Calu3 (cell line): ENCODE measurements around the gene STK39. TPM values are rescaled to one million over a fixed set of nuclear protein-coding genes. Genes with fewer than 3 reads are reported as not detected.

Source experiments
- BruUV-seq: library from RNA; stranded (reverse); fragments of 400-500 nt; replicated peaks from 2 replicates; lab custom pipeline; 2021; lab: Mats Ljungman, UMichigan
- CTCF ChIA-PET: fragments of 300-600 bp; sonication (Branson Sonifier 250); formaldehyde crosslinking; loops from one replicate; lab custom pipeline; 2022; ENCODE audit warnings: antibody characterized with exemption; lab: Charles Lee
- DNase-seq: peaks from one replicate; pipeline ENCODE4 v3.0.0; 2022
- H3K27ac Mint-ChIP-seq: one replicate; pipeline ENCODE4 v1.8.0; 2022; ENCODE audit warnings: mixed read lengths; ENCODE audit not compliant: unreplicated experiment
- H3K27me3 Mint-ChIP-seq: one replicate; pipeline ENCODE4 v1.8.0; 2022; ENCODE audit warnings: mixed read lengths; ENCODE audit not compliant: unreplicated experiment
- H3K36me3 Mint-ChIP-seq: one replicate; pipeline ENCODE4 v1.8.0; 2022; ENCODE audit warnings: mild to moderate bottlenecking, moderate library complexity, mixed read lengths; ENCODE audit not compliant: insufficient read depth, unreplicated experiment
- H3K4me1 Mint-ChIP-seq: one replicate; pipeline ENCODE4 v1.8.0; 2022; ENCODE audit warnings: mild to moderate bottlenecking, low read depth, mixed read lengths; ENCODE audit not compliant: unreplicated experiment
- H3K4me3 Mint-ChIP-seq: one replicate; pipeline ENCODE4 v1.8.0; 2022; ENCODE audit warnings: mild to moderate bottlenecking, low read depth, moderate library complexity, mixed read lengths; ENCODE audit not compliant: unreplicated experiment
- H3K9me3 Mint-ChIP-seq: one replicate; pipeline ENCODE4 v1.8.0; 2022; ENCODE audit warnings: low read depth, mixed read lengths; ENCODE audit not compliant: unreplicated experiment
- intact Hi-C: fragments of 100-400 bp; cut with micrococcal nuclease; formaldehyde crosslinking; loops from one replicate; pipeline ENCODE4 v1.10.0; 2022; ENCODE audit not compliant: unreplicated experiment
- total RNA-seq: library from RNA; stranded (reverse); gene quantifications from 2 replicates; pipeline ENCODE4 v1.2.3, GENCODE V29; 2022
- TF ChIP-seq, protein P1 (sequence below): fragments of 200-600 bp; IDR thresholded peaks from one replicate; pipeline ENCODE4 v1.8.0; 2022; ENCODE audit warnings: antibody characterized with exemption; ENCODE audit not compliant: unreplicated experiment

STK39 gene
- total RNA-seq, 1 experiment from 2014 or later, result 110 TPM

DNA sequence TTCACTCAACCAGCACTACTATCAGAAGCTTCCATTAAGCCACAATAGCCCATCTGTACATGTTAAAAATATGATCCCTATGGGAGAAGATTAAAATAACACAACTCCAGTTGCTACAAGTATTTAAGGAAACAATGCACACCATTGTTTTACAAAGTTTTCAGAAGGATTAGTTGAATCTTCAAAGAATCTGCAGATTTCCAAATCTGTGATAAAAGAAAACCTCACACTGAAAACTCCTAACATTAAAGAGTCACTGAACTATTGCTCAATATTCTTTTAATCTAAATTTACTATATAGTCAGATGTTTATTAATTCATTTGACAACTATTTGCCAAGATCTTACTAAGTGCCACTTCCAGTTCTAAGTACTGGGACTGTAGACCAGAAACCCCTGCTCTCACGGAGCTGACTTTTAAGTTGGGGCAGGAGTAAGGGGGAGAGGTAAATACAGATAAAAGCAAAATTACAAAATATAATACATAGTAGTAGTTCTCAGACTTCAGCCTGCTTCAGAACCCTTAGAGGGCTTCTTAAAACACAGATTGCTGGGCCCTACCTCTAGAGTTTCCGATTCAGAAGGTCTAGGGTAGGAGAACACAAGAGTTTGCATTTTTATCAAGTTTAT lies 94.4 kb downstream of the STK39 start:
- TF ChIP-seq, protein P1, sequence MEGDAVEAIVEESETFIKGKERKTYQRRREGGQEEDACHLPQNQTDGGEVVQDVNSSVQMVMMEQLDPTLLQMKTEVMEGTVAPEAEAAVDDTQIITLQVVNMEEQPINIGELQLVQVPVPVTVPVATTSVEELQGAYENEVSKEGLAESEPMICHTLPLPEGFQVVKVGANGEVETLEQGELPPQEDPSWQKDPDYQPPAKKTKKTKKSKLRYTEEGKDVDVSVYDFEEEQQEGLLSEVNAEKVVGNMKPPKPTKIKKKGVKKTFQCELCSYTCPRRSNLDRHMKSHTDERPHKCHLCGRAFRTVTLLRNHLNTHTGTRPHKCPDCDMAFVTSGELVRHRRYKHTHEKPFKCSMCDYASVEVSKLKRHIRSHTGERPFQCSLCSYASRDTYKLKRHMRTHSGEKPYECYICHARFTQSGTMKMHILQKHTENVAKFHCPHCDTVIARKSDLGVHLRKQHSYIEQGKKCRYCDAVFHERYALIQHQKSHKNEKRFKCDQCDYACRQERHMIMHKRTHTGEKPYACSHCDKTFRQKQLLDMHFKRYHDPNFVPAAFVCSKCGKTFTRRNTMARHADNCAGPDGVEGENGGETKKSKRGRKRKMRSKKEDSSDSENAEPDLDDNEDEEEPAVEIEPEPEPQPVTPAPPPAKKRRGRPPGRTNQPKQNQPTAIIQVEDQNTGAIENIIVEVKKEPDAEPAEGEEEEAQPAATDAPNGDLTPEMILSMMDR, result no peak
- Mint-ChIP-seq H3K27ac (peak overlapping the region; percentile 20), H3K4me1 (peaks cover 20% of the 10 kb centered on the region), H3K27me3 (no peaks in the 10 kb centered on the region), H3K36me3 (peaks cover 41% of the 10 kb centered on the region), H3K9me3 (no peaks in the 10 kb centered on the region), H3K4me3 (no peak overlapping the region)
- no TSS peak for BruUV-seq
- CTCF ChIA-PET, result no interaction called here
- intact Hi-C loops, result no loop called here
- DNase-seq, result no peak

DNA sequence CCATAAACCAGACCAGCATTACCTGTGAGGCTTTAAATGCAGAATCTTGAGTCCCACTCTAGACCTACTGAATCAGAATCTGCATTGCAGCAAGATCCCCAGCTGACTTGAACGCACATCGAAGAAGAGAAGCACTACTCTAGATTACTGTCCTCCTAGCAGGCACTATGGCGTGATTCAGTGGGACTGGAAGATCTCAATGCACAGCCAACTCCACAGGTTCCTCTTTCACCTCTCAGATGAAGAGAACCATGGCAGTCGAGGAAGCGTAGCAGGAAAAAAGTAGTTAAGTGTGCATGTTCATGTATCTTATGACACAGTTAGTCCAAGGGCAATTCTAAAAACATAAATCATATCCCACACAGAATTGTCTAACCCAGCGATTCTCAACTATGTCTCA lies 97.4 kb downstream of the STK39 start:
- Mint-ChIP-seq H3K9me3 (no peaks in the 10 kb centered on the region), H3K27ac (no peak overlapping the region), H3K4me1 (peaks cover 20% of the 10 kb centered on the region), H3K36me3 (peaks cover 27% of the 10 kb centered on the region), H3K4me3 (no peak overlapping the region), H3K27me3 (no peaks in the 10 kb centered on the region)
- CTCF ChIA-PET, result no interaction called here
- intact Hi-C loops, result no loop called here
- TF ChIP-seq, protein P1, result no peak
- DNase-seq, result no peak
- no TSS peak for BruUV-seq

DNA sequence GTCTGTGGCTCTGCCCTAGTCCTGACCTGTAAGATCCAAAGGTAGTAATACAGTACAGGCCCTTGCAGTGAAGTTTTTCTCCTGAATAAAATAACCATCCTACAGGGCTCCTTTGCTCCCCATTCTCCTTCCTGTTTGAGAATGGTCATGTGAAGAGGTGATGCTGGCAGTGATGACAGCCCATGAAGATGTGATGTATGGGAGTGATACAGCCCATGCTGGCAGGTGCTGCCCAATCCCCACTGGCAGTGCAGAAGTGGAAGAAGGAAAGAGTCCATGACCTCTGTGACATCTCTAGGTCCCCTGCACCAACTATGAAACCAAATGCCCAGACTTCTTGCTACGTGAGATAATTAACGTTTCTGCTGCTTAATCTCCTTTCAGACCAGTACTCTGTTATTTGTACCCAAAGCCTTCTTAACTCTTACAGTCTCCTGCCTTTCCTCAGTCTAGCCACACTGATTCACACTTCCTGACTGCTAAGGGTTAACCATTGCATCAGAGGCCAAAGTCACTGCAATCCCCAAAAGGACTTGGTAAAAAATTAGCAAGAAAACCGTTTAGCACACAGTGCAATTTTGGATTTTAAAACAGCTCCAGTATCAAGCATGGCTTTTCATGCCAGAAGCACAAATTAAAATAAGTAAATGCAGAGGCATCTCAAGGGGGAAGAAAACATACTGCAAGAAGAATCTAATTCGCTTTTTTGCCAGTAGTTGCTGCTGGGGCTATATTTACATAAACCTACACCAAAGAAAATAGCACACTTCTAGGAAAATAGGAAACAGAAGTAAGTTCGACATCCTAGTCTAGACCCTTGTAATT lies 98.0 kb downstream of the STK39 start:
- Mint-ChIP-seq H3K36me3 (peaks cover 32% of the 10 kb centered on the region), H3K27me3 (no peaks in the 10 kb centered on the region), H3K9me3 (no peaks in the 10 kb centered on the region), H3K4me3 (no peak overlapping the region), H3K4me1 (peaks cover 20% of the 10 kb centered on the region), H3K27ac (no peak overlapping the region)
- no TSS peak for BruUV-seq
- intact Hi-C loops, result no loop called here
- CTCF ChIA-PET, result no interaction called here
- no peak for DNase-seq
- TF ChIP-seq, protein P1, result no peak

DNA sequence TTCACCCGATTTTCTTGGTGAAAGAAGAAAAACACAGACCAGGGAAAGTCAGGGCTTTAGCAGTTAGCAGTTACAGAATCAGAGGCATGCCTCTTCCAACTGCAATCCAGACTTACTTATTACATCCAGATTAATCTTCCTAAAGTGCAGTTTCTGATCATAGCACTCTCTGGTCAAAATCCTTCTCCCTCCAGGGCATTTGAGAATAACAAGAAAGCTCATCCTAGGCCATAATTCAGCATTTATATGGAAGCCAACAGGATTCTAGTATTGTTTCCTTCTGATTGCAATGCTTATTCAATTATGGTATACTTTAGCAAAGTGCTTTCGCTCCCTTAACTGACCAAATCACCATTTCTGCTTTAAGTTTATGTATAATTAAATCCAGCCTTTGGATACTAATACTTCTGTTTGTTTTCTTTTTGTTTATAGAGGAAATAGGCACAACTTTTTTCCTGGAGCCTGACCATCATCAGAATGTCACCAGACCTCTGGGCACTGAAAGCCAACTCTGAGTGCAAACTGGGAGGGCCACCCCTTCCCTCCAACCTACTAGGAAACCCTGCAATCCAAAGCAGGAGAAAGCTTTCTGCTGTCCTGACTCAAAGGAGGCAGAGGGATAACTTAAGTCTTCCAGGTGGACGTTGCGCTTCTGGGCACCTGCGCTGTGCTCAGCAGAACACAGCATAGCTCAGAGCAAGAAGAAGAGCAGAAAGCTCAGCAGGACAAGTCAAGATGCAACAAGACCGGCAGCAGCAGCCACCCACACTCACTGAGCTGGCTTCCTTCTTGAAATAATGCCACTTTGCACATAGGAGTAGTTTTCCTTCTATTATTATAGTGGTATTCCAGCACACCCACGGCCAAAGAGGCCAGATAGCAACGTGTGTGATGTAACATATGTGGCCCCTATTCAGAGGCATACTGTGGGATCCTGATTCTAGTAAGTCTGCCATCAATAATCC lies 99.3 kb downstream of the STK39 start:
- no peaks in the 10 kb centered on the region for H3K27me3 Mint-ChIP-seq
- no TSS peak for BruUV-seq
- no peak for DNase-seq
- H3K36me3 Mint-ChIP-seq, result peaks cover 26% of the 10 kb centered on the region
- intact Hi-C loops, result no loop called here
- CTCF ChIA-PET, result no interaction called here
- no peak overlapping the region for H3K27ac Mint-ChIP-seq
- no peak overlapping the region for H3K4me3 Mint-ChIP-seq
- no peaks in the 10 kb centered on the region for H3K9me3 Mint-ChIP-seq
- TF ChIP-seq, protein P1, result no peak
- peaks cover 9% of the 10 kb centered on the region for H3K4me1 Mint-ChIP-seq
